Measurements from ENCODE around the gene NUDT19. TPM values are rescaled to one million over a fixed set of nuclear protein-coding genes. Genes with fewer than 3 reads are reported as not detected.
"Not testable (repeated sequence)": the region's sequence is repeated elsewhere in the genome, so short reads cannot be mapped to it uniquely, and the experiment has no call there.

The NUDT19 gene
- total and polyA plus RNA-seq, 12 donors: 6.8 to 34.9 (median 20.9) TPM

GRCh38 chr19:32687681-32688080, 3.9 kb upstream of the NUDT19 start:
- Histone ChIP-seq H3K4me1 (replicated peaks in 1 of 2) (peaks cover 11 to 15% of the 10 kb centered on the region in 2 donors), H3K4me3 (no peak overlapping the region), H3K27ac (no peak overlapping the region), H3K27me3 (no peaks in the 10 kb centered on the region), H3K9me3 (replicated peaks in 1 of 3) (no peaks in the 10 kb centered on the region), H3K36me3 (replicated peaks in 1 of 2) (no peaks in the 10 kb centered on the region)
- no peak for DNase-seq
- intact Hi-C loops (cut with DNase I): no loop called here
- no peak for TF ChIP-seq POLR2A (IDR thresholded peaks at IDR 0.05)
- TF ChIP-seq, protein P1, sequence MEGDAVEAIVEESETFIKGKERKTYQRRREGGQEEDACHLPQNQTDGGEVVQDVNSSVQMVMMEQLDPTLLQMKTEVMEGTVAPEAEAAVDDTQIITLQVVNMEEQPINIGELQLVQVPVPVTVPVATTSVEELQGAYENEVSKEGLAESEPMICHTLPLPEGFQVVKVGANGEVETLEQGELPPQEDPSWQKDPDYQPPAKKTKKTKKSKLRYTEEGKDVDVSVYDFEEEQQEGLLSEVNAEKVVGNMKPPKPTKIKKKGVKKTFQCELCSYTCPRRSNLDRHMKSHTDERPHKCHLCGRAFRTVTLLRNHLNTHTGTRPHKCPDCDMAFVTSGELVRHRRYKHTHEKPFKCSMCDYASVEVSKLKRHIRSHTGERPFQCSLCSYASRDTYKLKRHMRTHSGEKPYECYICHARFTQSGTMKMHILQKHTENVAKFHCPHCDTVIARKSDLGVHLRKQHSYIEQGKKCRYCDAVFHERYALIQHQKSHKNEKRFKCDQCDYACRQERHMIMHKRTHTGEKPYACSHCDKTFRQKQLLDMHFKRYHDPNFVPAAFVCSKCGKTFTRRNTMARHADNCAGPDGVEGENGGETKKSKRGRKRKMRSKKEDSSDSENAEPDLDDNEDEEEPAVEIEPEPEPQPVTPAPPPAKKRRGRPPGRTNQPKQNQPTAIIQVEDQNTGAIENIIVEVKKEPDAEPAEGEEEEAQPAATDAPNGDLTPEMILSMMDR (IDR thresholded peaks at IDR 0.05): no peak
- WGBS, 4 donors: 85 to 95% (median 90%) methylated on average over 3 to 4 of the region's 4 CpGs

DNA sequence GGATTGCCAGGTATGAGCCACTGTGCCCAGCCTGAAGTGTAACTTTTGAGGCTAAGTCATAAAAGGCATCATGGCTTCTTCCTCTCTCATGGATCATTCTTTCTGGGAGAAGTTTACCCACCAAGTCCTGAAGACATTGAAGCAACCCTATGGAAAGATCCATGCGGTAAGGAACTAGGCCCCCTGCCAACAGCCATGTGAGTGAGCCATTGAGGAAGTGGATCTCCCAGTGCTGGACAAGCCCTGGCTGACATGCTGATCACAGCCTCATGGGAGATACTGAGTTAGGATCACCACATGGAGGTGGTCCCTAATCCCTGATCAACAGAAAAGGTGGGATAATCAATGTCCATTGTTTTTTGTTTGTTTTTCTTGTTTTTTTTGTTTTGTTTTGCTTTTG, 3.3 kb upstream of the NUDT19 start:
- DNase-seq: peak in 4 of 7 donors; percentile 27 to 59 (median 47)
- no peak overlapping the region for H3K27ac ChIP-seq
- TF ChIP-seq, protein P1 (IDR thresholded peaks at IDR 0.05): no peak
- TF ChIP-seq POLR2A (IDR thresholded peaks at IDR 0.05): no peak
- no peaks in the 10 kb centered on the region for H3K27me3 ChIP-seq
- WGBS, 4 donors: 77 to 89% (median 87%) methylated on average over 1 of the region's 1 CpG
- H3K4me1 ChIP-seq (replicated peaks in 1 of 2): peaks cover 17 to 21% of the 10 kb centered on the region in 2 donors
- no peak overlapping the region for H3K4me3 ChIP-seq
- no peaks in the 10 kb centered on the region for H3K9me3 ChIP-seq (replicated peaks in 1 of 3)
- H3K36me3 ChIP-seq (replicated peaks in 1 of 2): no peaks in the 10 kb centered on the region
- intact Hi-C loops (cut with DNase I): no loop called here

DNA sequence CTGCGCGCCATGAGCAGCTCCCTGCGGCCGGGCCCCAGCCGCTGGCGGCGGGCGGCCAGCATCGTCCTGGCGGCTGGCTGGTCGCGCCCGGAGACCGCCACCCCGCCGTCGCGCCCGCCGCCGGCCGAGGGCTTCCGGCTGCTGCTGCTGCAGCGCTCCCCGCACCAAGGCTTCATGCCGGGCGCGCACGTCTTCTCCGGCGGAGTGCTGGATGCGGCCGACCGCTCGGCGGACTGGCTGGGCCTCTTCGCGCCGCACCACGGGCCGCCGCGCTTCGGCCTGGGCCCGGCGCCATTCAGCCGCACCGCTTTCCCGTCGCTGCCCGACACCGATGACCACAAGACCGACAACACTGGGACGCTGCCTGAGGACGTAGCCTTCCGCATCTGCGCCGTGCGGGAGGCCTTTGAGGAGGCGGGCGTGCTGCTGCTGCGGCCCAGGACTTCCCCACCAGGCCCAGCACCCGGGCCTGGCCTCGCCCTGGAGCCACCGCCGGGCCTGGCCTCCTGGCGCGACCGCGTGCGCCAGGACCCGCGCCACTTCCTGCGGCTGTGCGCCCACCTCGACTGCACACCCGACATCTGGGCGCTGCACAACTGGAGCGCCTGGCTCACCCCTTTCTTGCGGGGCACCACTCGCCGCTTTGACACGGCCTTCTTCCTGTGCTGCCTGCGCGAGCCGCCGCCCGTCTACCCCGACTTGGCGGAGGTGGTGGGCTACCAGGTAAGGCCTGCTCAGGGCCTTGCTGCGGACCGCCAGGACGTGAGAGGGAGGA, 518 bp downstream of the NUDT19 start:
- no peaks in the 10 kb centered on the region for H3K36me3 ChIP-seq (replicated peaks in 1 of 2)
- WGBS, 4 donors: 0 to 5% (median 3%) methylated on average over 4 to 93 of the region's 93 CpGs; no CpG with 5 or more reads in 1 of the 4 donors
- peak overlapping the region; percentile 30 to 84 (median 66) for H3K4me3 ChIP-seq
- peak; percentile 67 to 88 (median 79) for DNase-seq
- H3K9me3 ChIP-seq (replicated peaks in 1 of 3): no peaks in the 10 kb centered on the region
- no peaks in the 10 kb centered on the region for H3K27me3 ChIP-seq
- H3K27ac ChIP-seq: peak overlapping the region; percentile 60 to 96 (median 87)
- intact Hi-C loops (cut with DNase I): no loop called here
- peaks cover 37 to 59% of the 10 kb centered on the region in 2 donors for H3K4me1 ChIP-seq (replicated peaks in 1 of 2)
- TF ChIP-seq, protein P1 (IDR thresholded peaks at IDR 0.05): no peak
- TF ChIP-seq POLR2A (IDR thresholded peaks at IDR 0.05): peak; percentile 8 to 68

GRCh38 chr19:32692727-32693061, 1.1 kb downstream of the NUDT19 start:
- peaks cover 37 to 64% of the 10 kb centered on the region in 2 donors for H3K4me1 ChIP-seq (replicated peaks in 1 of 2)
- H3K27me3 ChIP-seq: no peaks in the 10 kb centered on the region
- DNase-seq: no peak
- H3K4me3 ChIP-seq: peak overlapping the region; percentile 30 to 84 (median 66)
- H3K27ac ChIP-seq: peak overlapping the region in 4 of 5 donors; percentile 68 to 96 (median 90)
- no peaks in the 10 kb centered on the region for H3K36me3 ChIP-seq (replicated peaks in 1 of 2)
- intact Hi-C loops (cut with DNase I): no loop called here
- no peak for TF ChIP-seq POLR2A (IDR thresholded peaks at IDR 0.05)
- TF ChIP-seq, protein P1 (IDR thresholded peaks at IDR 0.05): no peak
- no peaks in the 10 kb centered on the region for H3K9me3 ChIP-seq (replicated peaks in 1 of 3)
- WGBS, 4 donors: 36 to 80% (median 45%) methylated on average over 1 to 7 of the region's 7 CpGs

DNA sequence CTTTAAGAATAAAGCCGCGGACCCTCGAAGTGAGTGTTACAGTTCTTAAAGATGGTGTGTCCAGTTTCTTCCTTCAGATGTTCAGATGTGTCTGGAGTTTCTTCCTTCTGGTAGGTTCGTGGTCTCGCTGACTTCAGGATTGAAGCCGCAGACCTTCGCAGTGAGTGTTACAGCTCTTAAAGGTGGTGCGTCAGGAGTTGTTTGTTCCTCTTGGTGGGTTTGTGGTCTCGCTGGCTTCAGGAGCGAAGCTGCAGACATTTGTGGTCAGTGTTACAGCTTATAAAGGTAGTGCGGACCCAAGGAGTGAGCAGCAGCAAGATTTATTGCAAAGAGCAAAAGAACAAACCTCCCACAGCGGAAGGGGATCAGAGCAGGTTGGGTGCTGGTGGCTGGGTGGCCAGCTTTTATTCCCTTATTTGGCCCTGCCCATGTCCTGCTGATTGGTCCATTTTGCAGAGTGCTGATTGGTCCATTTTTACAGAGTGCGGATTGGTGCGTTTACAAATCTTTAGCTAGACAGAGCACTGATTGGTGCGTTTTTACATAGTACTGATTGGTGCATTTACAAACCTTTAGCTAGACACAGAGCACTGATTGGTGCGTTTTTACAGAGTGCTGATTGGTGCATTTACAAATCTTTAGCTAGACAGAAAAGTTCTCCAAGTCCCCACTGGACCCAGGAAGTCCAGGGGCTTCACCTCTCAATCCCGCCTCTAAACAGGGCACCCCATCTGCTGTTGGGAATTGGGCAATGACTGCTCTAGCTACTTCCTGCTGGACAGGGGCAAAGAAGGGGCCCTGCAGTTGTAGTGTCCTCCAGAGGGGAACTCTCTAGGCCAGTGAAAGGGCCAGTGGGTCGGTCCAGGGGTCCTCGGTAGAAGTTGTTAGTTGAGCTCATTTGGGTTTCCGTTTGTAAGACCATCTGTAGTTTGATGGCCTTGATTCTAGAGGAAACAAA, 1.8 kb downstream of the NUDT19 start:
- H3K9me3 ChIP-seq (replicated peaks in 1 of 3); H3K36me3 ChIP-seq (replicated peaks in 1 of 2); H3K27me3 ChIP-seq; intact Hi-C loops (cut with DNase I); DNase-seq: not testable (repeated sequence)
- Histone ChIP-seq H3K4me1 (replicated peaks in 1 of 2) (peaks cover 37 to 64% of the 10 kb centered on the region in 2 donors), H3K4me3 (peak overlapping the region in 2 of 4 donors; percentile 70 to 84), H3K27ac (peak overlapping the region in 2 of 5 donors; percentile 54 to 87)
- WGBS, 4 donors: 75 to 84% (median 83%) methylated on average over 20 of the region's 20 CpGs

DNA sequence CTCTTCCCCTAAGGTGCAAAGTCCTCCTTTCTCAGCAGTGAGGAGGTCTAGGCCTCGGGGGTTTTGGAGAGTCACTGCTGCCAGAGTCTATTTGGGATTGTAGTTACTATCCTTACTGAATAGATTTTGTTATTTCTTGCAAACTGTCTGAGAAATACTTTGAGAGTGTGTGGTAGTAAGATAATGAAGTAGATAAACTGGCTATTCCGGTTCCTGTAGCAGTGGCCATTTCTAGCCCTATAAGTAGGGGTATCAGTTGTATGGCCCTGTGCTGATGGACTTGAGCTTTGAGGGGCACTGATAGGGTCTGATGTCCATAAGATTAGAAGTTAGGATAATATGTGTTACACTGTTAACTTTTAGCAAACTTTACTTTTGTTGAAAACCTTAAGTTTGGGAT, 2.7 kb downstream of the NUDT19 start:
- H3K27me3 ChIP-seq; H3K9me3 ChIP-seq (replicated peaks in 1 of 3); H3K36me3 ChIP-seq (replicated peaks in 1 of 2); DNase-seq; intact Hi-C loops (cut with DNase I): not testable (repeated sequence)
- WGBS, 4 donors: 41 to 45% (median 42%) methylated on average over 2 of the region's 2 CpGs
- peak overlapping the region in 1 of 5 donors; percentile 54 for H3K27ac ChIP-seq
- H3K4me1 ChIP-seq (replicated peaks in 1 of 2): peaks cover 37 to 64% of the 10 kb centered on the region in 2 donors
- peak overlapping the region in 1 of 4 donors; percentile 84 for H3K4me3 ChIP-seq
